GM21786 (cell line): ENCODE results near the gene CRTC3.
"Not testable (repeated sequence)": the region's sequence is repeated elsewhere in the genome, so short reads cannot be mapped to it uniquely, and the experiment has no call there.

ENCODE experiments used
- ATAC-seq: cut with Tn5 transposase; IDR thresholded peaks from one replicate; pipeline ENCODE4 v1.9.1; 2021; ENCODE audit not compliant: unreplicated experiment

Gene CRTC3

GRCh38 chr15:90667755-90668345 is 138.1 kb downstream of the CRTC3 start:
- not testable (repeated sequence) for ATAC-seq

GRCh38 chr15:90670631-90671030 is 140.9 kb downstream of the CRTC3 start:
- not testable (repeated sequence) for ATAC-seq

- ATAC-seq = no peak
Observed at GRCh38 chr15:90671216-90671615, 141.5 kb downstream of the CRTC3 start.

GRCh38 chr15:90673357-90673756 is 143.6 kb downstream of the CRTC3 start:
- ATAC-seq = not testable (repeated sequence)

- no peak for ATAC-seq
Observed at GRCh38 chr15:90674476-90674875, 144.8 kb downstream of the CRTC3 start.

- ATAC-seq = no peak
Observed at GRCh38 chr15:90675464-90675863, 145.7 kb downstream of the CRTC3 start.

GRCh38 chr15:90677807-90678790 is 148.4 kb downstream of the CRTC3 start:
- ATAC-seq = no peak

- no peak for ATAC-seq
Observed at GRCh38 chr15:90679959-90680358, 150.2 kb downstream of the CRTC3 start.

- no peak for ATAC-seq
Observed at GRCh38 chr15:90680371-90680935, 150.7 kb downstream of the CRTC3 start.

GRCh38 chr15:90681056-90681455 is 151.3 kb downstream of the CRTC3 start:
- no peak for ATAC-seq

- no peak for ATAC-seq
Observed at GRCh38 chr15:90681480-90681879, 151.8 kb downstream of the CRTC3 start.

GRCh38 chr15:90683371-90683770 is 153.6 kb downstream of the CRTC3 start:
- ATAC-seq = no peak

- no peak for ATAC-seq
Observed at GRCh38 chr15:90683876-90684275, 154.2 kb downstream of the CRTC3 start.

- no peak for ATAC-seq
Observed at GRCh38 chr15:90684281-90684680, 154.6 kb downstream of the CRTC3 start.

GRCh38 chr15:90685591-90686434 is 156.1 kb downstream of the CRTC3 start:
- ATAC-seq = peak; percentile 27

GRCh38 chr15:90686435-90687218 is 156.9 kb downstream of the CRTC3 start:
- ATAC-seq = peak; percentile 88

GRCh38 chr15:90689326-90689961 is 159.7 kb downstream of the CRTC3 start:
- not testable (repeated sequence) for ATAC-seq

- ATAC-seq = no peak
Observed at GRCh38 chr15:90690585-90690984, 160.9 kb downstream of the CRTC3 start.

GRCh38 chr15:90691369-90691768 is 161.6 kb downstream of the CRTC3 start:
- no peak for ATAC-seq
